NB4 (cell line): ENCODE measurements around the gene HMBS.
A peak's percentile ranks its signal among the peaks of the same experiment; 100 is the strongest.

ENCODE experiments used
- TF ChIP-seq, protein P1 (sequence below): IDR thresholded peaks from one replicate; pipeline ENCODE4 v1.5.1; 2012; ENCODE audit warnings: low read depth, low read length
- TF ChIP-seq, protein P2 (sequence below): IDR thresholded peaks from 2 replicates; pipeline ENCODE4 v1.6.1; 2011; ENCODE audit warnings: low read depth, low read length

DNA sequence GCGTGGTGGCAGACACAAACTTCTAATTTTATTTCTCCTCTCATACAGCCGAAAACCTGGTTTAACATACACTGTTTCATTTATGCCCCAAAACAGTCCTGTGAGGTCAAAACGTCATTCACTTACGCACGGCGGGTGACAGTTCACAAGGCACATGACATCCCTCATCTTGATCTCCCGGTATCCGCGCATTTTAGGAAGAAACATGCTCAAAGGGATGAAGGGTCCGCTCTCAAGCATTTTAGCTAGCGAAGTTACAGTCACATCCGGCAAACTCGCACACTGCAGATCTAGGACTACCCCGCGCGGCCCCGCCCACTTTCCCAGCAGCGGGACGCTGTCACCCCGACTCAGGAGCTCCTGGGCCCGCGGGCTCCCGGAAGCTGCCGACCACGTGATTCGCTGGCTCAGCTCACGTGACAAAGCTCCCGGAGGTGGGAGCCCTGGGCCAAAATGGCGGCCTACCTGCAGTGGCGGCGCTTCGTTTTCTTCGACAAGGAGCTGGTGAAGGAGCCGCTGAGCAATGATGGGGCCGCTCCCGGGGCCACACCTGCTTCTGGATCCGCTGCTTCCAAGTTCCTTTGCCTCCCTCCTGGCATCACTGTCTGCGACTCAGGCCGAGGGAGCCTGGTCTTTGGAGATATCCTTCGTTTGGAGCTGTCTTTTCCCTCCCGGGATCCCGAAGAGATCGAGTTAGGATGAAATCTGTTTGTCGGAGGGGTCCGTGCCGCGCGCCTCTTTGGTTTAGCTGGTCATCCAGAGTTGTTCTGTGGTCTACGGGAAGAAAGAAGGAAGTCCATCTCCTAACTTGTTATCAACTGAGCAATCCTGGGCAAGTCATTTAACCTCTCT, 17.1 kb upstream of the HMBS start, which contains the start of gene VPS11:
- TF ChIP-seq, protein P1, sequence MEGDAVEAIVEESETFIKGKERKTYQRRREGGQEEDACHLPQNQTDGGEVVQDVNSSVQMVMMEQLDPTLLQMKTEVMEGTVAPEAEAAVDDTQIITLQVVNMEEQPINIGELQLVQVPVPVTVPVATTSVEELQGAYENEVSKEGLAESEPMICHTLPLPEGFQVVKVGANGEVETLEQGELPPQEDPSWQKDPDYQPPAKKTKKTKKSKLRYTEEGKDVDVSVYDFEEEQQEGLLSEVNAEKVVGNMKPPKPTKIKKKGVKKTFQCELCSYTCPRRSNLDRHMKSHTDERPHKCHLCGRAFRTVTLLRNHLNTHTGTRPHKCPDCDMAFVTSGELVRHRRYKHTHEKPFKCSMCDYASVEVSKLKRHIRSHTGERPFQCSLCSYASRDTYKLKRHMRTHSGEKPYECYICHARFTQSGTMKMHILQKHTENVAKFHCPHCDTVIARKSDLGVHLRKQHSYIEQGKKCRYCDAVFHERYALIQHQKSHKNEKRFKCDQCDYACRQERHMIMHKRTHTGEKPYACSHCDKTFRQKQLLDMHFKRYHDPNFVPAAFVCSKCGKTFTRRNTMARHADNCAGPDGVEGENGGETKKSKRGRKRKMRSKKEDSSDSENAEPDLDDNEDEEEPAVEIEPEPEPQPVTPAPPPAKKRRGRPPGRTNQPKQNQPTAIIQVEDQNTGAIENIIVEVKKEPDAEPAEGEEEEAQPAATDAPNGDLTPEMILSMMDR = no peak
- TF ChIP-seq, protein P2, sequence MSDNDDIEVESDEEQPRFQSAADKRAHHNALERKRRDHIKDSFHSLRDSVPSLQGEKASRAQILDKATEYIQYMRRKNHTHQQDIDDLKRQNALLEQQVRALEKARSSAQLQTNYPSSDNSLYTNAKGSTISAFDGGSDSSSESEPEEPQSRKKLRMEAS = peak; percentile 100
